Ramos (cell line): ENCODE data around the gene FOXL3.

ENCODE experiments used
- in situ Hi-C: fragments of 300-500 bp; cut with MboI; formaldehyde crosslinking; loops from one replicate; pipeline ENCODE4 v1.14.3; 2022; ENCODE audit warnings: low sequenced_read_pairs; ENCODE audit not compliant: unreplicated experiment

The FOXL3 gene

GRCh38 chr7:265998-266850, 23.7 kb upstream of the FOXL3 start:
- in situ Hi-C loops, result no loop called here

GRCh38 chr7:266851-267840, 22.8 kb upstream of the FOXL3 start:
- in situ Hi-C loops, result no loop called here

GRCh38 chr7:268991-269390, 21.0 kb upstream of the FOXL3 start:
- in situ Hi-C loops, result no loop called here

- in situ Hi-C loops, result no loop called here
Observed at GRCh38 chr7:269721-270120, 20.2 kb upstream of the FOXL3 start.

- in situ Hi-C loops, result no loop called here
Observed at GRCh38 chr7:270351-270983, 19.5 kb upstream of the FOXL3 start.

- in situ Hi-C loops, result no loop called here
Observed at GRCh38 chr7:271266-272107, 18.5 kb upstream of the FOXL3 start.

- in situ Hi-C loops, result no loop called here
Observed at GRCh38 chr7:272108-272615, 17.8 kb upstream of the FOXL3 start.

- in situ Hi-C loops, result no loop called here
Observed at GRCh38 chr7:272631-273030, 17.3 kb upstream of the FOXL3 start.

- in situ Hi-C loops, result no loop called here
Observed at GRCh38 chr7:273327-273726, 16.6 kb upstream of the FOXL3 start.

GRCh38 chr7:274266-274665, 15.7 kb upstream of the FOXL3 start:
- in situ Hi-C loops, result no loop called here

GRCh38 chr7:276230-276835, 13.6 kb upstream of the FOXL3 start:
- in situ Hi-C loops, result no loop called here

- in situ Hi-C loops, result no loop called here
Observed at GRCh38 chr7:277228-277627, 12.7 kb upstream of the FOXL3 start.

GRCh38 chr7:278081-278480, 11.9 kb upstream of the FOXL3 start:
- in situ Hi-C loops, result no loop called here

- in situ Hi-C loops, result no loop called here
Observed at GRCh38 chr7:279821-280220, 10.1 kb upstream of the FOXL3 start.

- in situ Hi-C loops, result no loop called here
Observed at GRCh38 chr7:280461-280860, 9.5 kb upstream of the FOXL3 start.

GRCh38 chr7:281637-282036, 8.3 kb upstream of the FOXL3 start:
- in situ Hi-C loops, result no loop called here

- in situ Hi-C loops, result no loop called here
Observed at GRCh38 chr7:282621-283020, 7.3 kb upstream of the FOXL3 start.

- in situ Hi-C loops, result no loop called here
Observed at GRCh38 chr7:284762-285722, 4.9 kb upstream of the FOXL3 start.
